Measurements from ENCODE around the gene FCER1G. TPM values are rescaled to one million over a fixed set of nuclear protein-coding genes. Genes with fewer than 3 reads are reported as not detected.

The FCER1G gene
- total RNA-seq, 2 donors from 2014 or later = 27.0 to 42.0 TPM

DNA sequence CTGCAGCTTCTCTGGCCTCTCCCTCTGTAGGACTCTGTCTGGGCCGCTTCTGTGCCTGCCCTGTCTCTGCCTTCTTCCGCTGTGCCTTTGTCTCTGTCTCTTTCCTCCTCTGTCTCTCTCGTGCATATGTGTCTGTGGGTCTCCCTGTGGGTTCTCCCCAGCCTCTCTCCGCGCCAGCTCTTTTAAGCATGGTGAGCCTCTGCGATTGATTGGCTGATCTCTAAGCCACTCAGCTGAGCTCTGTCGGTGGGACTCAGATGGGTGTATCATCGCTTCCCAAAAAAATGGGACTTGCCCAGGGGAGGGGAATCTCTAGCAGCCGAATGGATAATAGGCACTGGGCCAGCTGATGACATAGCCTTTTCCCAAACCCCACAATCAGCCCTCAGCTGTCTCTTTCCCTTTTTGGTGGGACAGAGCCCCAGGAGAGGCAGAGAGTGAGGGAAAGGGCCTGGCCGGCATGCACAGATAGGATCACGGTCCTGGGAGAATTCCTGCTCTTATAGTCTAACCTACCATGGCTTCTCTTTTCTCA lies 16.1 kb upstream of the FCER1G start, which contains the start of gene ADAMTS4:
TSS of gene ADAMTS4 (minus strand) at position 158 of the 535 bp plus-strand sequence. CDS start 427 bp downstream, outside the sequence.
- H3K4me1 ChIP-seq = peaks cover 24% of the 10 kb centered on the region
- ATAC-seq = no peak
- no peak within 1 kb of the TSS for H3K4me3 ChIP-seq
- H3K36me3 ChIP-seq (replicated peaks in 1 of 2; ENCODE audit: insufficient read depth in 1 of 2, low read depth in 2 of 2) = no peaks in the 10 kb centered on the region
- 73 to 75% methylated on average over 11 of the region's 11 CpGs for WGBS, 2 donors
- no peaks in the 10 kb centered on the region for H3K27me3 ChIP-seq
- no peaks in the 10 kb centered on the region for H3K9me3 ChIP-seq
- peak in 3 of 4 donors; percentile 43 to 58 (median 54) for DNase-seq
- TF ChIP-seq POLR2A (IDR thresholded peaks at IDR 0.05) (peak in 2 of 3 donors; percentile 69 to 83), CTCF (IDR thresholded peaks at IDR 0.05) (no peak)
- H3K27ac ChIP-seq = peak within 1 kb of the TSS; percentile 16 to 96 (median 58)
- intact Hi-C loops (cut with DNase I) = no loop called here

DNA sequence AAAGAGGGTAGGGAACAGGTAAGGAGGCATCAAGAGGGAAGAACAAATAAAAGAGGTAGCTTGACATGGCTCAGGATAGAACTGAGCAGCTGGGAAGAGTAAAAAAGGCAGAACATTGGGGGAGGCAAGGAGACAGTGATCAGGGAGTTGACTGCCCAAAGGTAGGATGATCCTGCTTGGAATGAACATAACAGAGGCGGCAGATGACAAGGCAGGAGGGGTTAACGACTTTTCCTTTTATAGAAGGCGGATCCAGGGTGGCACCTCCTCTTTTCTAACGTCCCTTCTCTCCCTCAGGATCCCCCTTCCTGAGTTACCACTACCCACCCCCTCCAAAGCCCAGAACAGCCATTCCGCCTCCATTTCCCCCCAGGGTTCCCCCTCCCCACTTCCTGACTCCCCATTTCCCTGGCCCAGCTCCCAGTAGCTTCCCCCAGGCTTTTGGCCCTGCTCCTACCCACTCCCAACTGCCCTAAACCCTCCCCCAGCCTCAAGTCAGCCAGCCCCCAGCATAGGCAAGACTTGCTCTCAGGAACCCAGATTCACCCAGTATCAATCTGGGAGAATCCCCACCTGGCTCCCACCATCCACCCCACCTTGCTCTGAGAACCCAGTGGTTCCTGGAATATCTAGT lies 15.5 kb upstream of the FCER1G start:
- H3K36me3 ChIP-seq (replicated peaks in 1 of 2; ENCODE audit: insufficient read depth in 1 of 2, low read depth in 2 of 2) = peaks cover 0 to 4% of the 10 kb centered on the region in 2 donors
- TF ChIP-seq POLR2A (IDR thresholded peaks at IDR 0.05) (no peak), CTCF (IDR thresholded peaks at IDR 0.05) (no peak)
- H3K4me1 ChIP-seq = peaks cover 31% of the 10 kb centered on the region
- ATAC-seq (no peak), DNase-seq (no peak)
- intact Hi-C loops (cut with DNase I) = no loop called here
- peak overlapping the region; percentile 24 to 96 (median 92) for H3K27ac ChIP-seq
- no peak overlapping the region for H3K4me3 ChIP-seq
- no peaks in the 10 kb centered on the region for H3K27me3 ChIP-seq
- no peaks in the 10 kb centered on the region for H3K9me3 ChIP-seq
- WGBS, 2 donors = 64 to 77% methylated on average over 5 of the region's 5 CpGs

DNA sequence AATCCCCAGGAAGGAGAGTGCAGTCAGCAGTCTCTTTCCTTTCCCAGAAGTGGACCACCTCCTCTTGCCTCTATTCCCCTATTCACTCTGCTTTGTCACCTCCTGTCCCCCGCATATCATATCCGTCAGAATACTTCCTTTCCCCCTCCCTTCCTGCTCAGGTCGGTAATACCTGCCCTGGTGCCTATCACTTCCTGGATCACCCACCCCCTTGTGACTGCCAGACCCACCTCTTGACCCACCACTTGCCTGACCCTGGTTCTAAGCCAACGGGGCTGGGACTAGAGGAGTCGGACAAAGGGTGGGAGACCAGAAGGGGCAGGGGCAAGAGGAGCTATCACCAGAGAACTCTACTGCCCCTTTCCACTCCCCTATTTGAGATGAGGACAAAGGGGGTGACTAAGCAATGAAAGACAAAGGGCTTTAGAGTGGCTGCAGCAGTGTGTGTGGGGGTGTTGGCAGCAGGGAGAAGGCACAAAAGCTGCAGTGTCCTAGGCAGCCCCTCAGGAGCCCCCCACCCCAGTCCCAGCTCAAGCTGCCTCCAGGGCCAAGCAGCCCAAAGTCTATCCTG lies 14.6 kb upstream of the FCER1G start:
- Histone ChIP-seq H3K36me3 (replicated peaks in 1 of 2; ENCODE audit: insufficient read depth in 1 of 2, low read depth in 2 of 2) (peaks cover 0 to 4% of the 10 kb centered on the region in 2 donors), H3K9me3 (no peaks in the 10 kb centered on the region), H3K4me3 (no peak overlapping the region), H3K27ac (peak overlapping the region; percentile 88 to 96 (median 92)), H3K27me3 (no peaks in the 10 kb centered on the region), H3K4me1 (peaks cover 32% of the 10 kb centered on the region)
- TF ChIP-seq POLR2A (IDR thresholded peaks at IDR 0.05) = no peak
- no peak for TF ChIP-seq CTCF (IDR thresholded peaks at IDR 0.05)
- ATAC-seq (no peak), DNase-seq (no peak)
- intact Hi-C loops (cut with DNase I) = no loop called here
- WGBS, 2 donors = 69 to 76% methylated on average over 5 of the region's 5 CpGs

GRCh38 chr1:161200992-161201835 lies 13.9 kb upstream of the FCER1G start:
- ATAC-seq = peak; percentile 2
- peak in 3 of 4 donors; percentile 26 to 55 (median 53) for DNase-seq
- Histone ChIP-seq H3K36me3 (replicated peaks in 1 of 2; ENCODE audit: insufficient read depth in 1 of 2, low read depth in 2 of 2) (peaks cover 0 to 4% of the 10 kb centered on the region in 2 donors), H3K4me3 (no peak overlapping the region), H3K27me3 (no peaks in the 10 kb centered on the region), H3K4me1 (peaks cover 32% of the 10 kb centered on the region), H3K9me3 (no peaks in the 10 kb centered on the region), H3K27ac (peak overlapping the region; percentile 88 to 96 (median 92))
- TF ChIP-seq POLR2A (IDR thresholded peaks at IDR 0.05) (peak in 1 of 3 donors; percentile 4), CTCF (IDR thresholded peaks at IDR 0.05) (no peak)
- 72 to 77% methylated on average over 13 of the region's 13 CpGs for WGBS, 2 donors
- intact Hi-C loops (cut with DNase I) = no loop called here

All from body of pancreas (tissue), 4 donors.